ENCODE data around the gene FSTL4. TPM values are rescaled to one million over a fixed set of nuclear protein-coding genes. Genes with fewer than 3 reads are reported as not detected.

FSTL4 gene
- total and polyA plus RNA-seq, 2 of the 4 experiments (the other 2 are of a cell fraction), result 0.18 TPM; not detected in 1

DNA sequence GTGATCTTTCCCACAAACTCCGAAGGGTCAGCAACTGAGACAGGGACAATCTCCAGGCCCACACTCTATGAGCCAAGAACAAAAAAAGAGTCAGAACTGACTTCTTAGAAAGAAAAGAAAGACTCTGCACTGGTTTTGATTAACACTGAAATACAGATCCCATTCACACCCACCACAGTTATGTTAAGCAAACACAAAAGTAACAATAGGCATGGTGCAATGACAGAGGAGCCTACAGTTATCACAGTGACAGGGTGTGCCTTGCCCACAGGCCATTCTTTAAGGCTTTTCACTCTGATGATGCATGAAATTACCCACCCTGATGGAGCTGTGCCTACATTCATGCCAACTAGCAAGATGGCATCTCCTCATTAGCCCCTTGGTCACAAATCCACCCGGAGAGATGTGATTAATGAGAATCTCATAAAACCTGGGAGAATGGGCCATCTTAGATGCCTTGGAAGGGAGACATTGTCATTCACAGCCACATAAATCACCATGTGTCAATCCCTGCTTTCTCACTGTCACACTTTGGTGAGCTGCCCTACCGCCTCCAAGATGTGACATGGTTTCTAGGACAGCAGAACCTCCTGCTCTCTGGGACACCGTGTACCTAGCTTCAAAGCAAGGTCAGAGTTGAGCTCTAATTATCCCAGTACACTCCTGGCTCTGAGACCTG is 27.6 kb upstream of the FSTL4 start:
- Histone ChIP-seq H3K36me3 (ENCODE audit: control insufficient read depth, insufficient read depth, low read length) (no peaks in the 10 kb centered on the region), H3K9me3 (ENCODE audit: control insufficient read depth, insufficient read depth, low read length) (no peaks in the 10 kb centered on the region), H3K18ac (ENCODE audit: low read depth, low read length) (no peak overlapping the region), H3K4me2 (ENCODE audit: low read depth, low read length) (no peak overlapping the region), H3K23ac (ENCODE audit: low read depth, low read length) (no peak overlapping the region), H4K8ac (ENCODE audit: low read depth in 2 of 2, low read length in 2 of 2) (no peak overlapping the region), H4K91ac (ENCODE audit: insufficient read depth, low read depth, low read length) (no peak overlapping the region), H3K9me1 (ENCODE audit: insufficient read depth, low read length) (no peaks in the 10 kb centered on the region), H3K27ac (ENCODE audit: insufficient read depth, low read length) (no peak overlapping the region), H2BK5ac (ENCODE audit: low read depth, low read length, poor library complexity, severe bottlenecking) (no peak overlapping the region), H2BK120ac (ENCODE audit: low read depth, low read length) (no peak overlapping the region), H3K79me1 (ENCODE audit: low read depth in 1 of 2, low read length in 2 of 2) (no peaks in the 10 kb centered on the region), H2BK15ac (ENCODE audit: low read depth, low read length) (no peak overlapping the region), H2AK5ac (ENCODE audit: low read depth, low read length) (no peak overlapping the region), H4K20me1 (ENCODE audit: insufficient read depth, low read length) (no peaks in the 10 kb centered on the region), H2AFZ (replicated peaks; ENCODE audit: low read length, poor library complexity) (no peak overlapping the region), H3K14ac (replicated peaks; ENCODE audit: low read depth, low read length) (no peak overlapping the region), H3K4me1 (ENCODE audit: control insufficient read depth, insufficient read depth, low read length) (no peaks in the 10 kb centered on the region), H3K4ac (ENCODE audit: low read depth, low read length) (no peak overlapping the region), H3K4me3 (ENCODE audit: insufficient read depth, low read depth, low read length) (no peak overlapping the region), H4K5ac (ENCODE audit: low read depth, low read length) (no peak overlapping the region), H3K9ac (ENCODE audit: low read depth, low read length) (no peak overlapping the region), H3K27me3 (ENCODE audit: control insufficient read depth, insufficient read depth, low read length) (no peaks in the 10 kb centered on the region), H2BK20ac (ENCODE audit: low read depth, low read length) (no peak overlapping the region), H2AK9ac (replicated peaks; ENCODE audit: low read depth, low read length, poor library complexity) (no peak overlapping the region), H3K56ac (ENCODE audit: extremely low read depth, insufficient read depth, low read length) (no peak overlapping the region)
- POLR2A ChIA-PET (ENCODE audit: unreplicated experiment), result no interaction called here
- WGBS, 2 experiments (ENCODE audit: extremely low coverage in 2 of 2, insufficient read length in 1 of 2), result 67% methylated on average over 1 of the region's 4 CpGs; no CpG with 5 or more reads in 1 of the 2 experiments
- dilution Hi-C loops (cut with HindIII; ENCODE audit: low sequenced_read_pairs, unreplicated experiment) (no loop called here), intact Hi-C loops (cut with micrococcal nuclease) (no loop called here), in situ Hi-C loops (cut with MboI; ENCODE audit: low sequenced_read_pairs) (no loop called here)
- TF ChIP-seq RFX5 (IDR thresholded peaks at IDR 0.05; ENCODE audit: low read depth, low read length) (no peak), CEBPB (IDR thresholded peaks at IDR 0.05; ENCODE audit: low read depth, low read length) (no peak), USF2 (IDR thresholded peaks at IDR 0.05; ENCODE audit: low read depth, low read length) (no peak), SMC3 (IDR thresholded peaks at IDR 0.05; ENCODE audit: low read depth, low read length) (no peak), NFE2L2 (IDR thresholded peaks at IDR 0.05; ENCODE audit: low read depth, low read length) (no peak), MAFK (IDR thresholded peaks at IDR 0.05; ENCODE audit: low read depth, low read length) (no peak)
- TF ChIP-seq, protein P1, sequence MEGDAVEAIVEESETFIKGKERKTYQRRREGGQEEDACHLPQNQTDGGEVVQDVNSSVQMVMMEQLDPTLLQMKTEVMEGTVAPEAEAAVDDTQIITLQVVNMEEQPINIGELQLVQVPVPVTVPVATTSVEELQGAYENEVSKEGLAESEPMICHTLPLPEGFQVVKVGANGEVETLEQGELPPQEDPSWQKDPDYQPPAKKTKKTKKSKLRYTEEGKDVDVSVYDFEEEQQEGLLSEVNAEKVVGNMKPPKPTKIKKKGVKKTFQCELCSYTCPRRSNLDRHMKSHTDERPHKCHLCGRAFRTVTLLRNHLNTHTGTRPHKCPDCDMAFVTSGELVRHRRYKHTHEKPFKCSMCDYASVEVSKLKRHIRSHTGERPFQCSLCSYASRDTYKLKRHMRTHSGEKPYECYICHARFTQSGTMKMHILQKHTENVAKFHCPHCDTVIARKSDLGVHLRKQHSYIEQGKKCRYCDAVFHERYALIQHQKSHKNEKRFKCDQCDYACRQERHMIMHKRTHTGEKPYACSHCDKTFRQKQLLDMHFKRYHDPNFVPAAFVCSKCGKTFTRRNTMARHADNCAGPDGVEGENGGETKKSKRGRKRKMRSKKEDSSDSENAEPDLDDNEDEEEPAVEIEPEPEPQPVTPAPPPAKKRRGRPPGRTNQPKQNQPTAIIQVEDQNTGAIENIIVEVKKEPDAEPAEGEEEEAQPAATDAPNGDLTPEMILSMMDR (conservative IDR thresholded peaks at IDR 0.05; ENCODE audit: low read depth, low read length), result no peak
- no peak for ATAC-seq (ENCODE audit: low read depth)
- no TSS peak for BruUV-seq (replicated peaks)
- CTCF ChIA-PET, result no interaction called here
- no peak for DNase-seq

Measured in IMR-90 (cell line).